SK-N-SH (cell line): ENCODE data around the gene CYBC1. TPM values are rescaled to one million over a fixed set of nuclear protein-coding genes. Genes with fewer than 3 reads are reported as not detected.
A peak's percentile ranks its signal among the peaks of the same experiment; 100 is the strongest.

Experiments used
- CTCF ChIA-PET: fragments of 300-600, 350-600 bp; formaldehyde crosslinking; extraction: SDS; loops from one replicate; lab custom pipeline; 2021; lab: Yijun Ruan, JAX
- POLR2A ChIA-PET: fragments of 350-600 bp; sonication (Branson Sonifier 250); formaldehyde crosslinking; extraction: SDS; loops from one replicate; lab custom pipeline; 2020; ENCODE audit warnings: antibody characterized with exemption, inconsistent platforms; lab: Yijun Ruan, JAX
- DNase-seq: peaks from one replicate; pipeline ENCODE4 v3.0.0; 2012
- H2AFZ ChIP-seq: fragments of 200-600 bp; sonication (generic); 2 replicates; pipeline ENCODE4 v1.8.1; 2016; ENCODE audit warnings: antibody characterized with exemption, mild to moderate bottlenecking, low read depth
- H3F3A ChIP-seq: fragments of 200-600 bp; sonication (generic); replicated peaks from 2 replicates; pipeline ENCODE3; 2016; ENCODE audit warnings: antibody characterized with exemption, mild to moderate bottlenecking; ENCODE audit not compliant: insufficient read depth
- H3K27ac ChIP-seq, 2 experiments: fragments of 200-500 bp in 1 of 2; fragments of 200-600 bp in 1 of 2; sonication (Bioruptor generic) in 1 of 2; sonication (generic), shearing (Covaris generic) in 1 of 2; 2 replicates each; pipeline versions ENCODE4 v1.5.1 to v1.6.1; 2014 to 2016; ENCODE audit warnings: low read depth in 2 of 2, inconsistent platforms in 1 of 2, low read length in 1 of 2, mild to moderate bottlenecking in 1 of 2, mixed read lengths in 1 of 2
- H3K27me3 ChIP-seq: fragments of 200-600 bp; sonication (generic), shearing (Covaris generic); 2 replicates; pipeline ENCODE4 v1.6.1; 2016; ENCODE audit warnings: mixed run types; ENCODE audit not compliant: insufficient read depth
- H3K36me3 ChIP-seq, 2 experiments: fragments of 200-500 bp in 1 of 2; fragments of 200-600 bp in 1 of 2; sonication (Bioruptor generic) in 1 of 2; sonication (generic) in 1 of 2; replicated peaks in 1 of 2; 2 replicates each; pipeline versions ENCODE3 to v1.5.1; 2014 to 2016; ENCODE audit warnings: low read length in 1 of 2, mild to moderate bottlenecking in 1 of 2; ENCODE audit not compliant: insufficient read depth in 2 of 2, control insufficient read depth in 1 of 2
- H3K4me1 ChIP-seq, 2 experiments: fragments of 200-500 bp in 1 of 2; fragments of 200-600 bp in 1 of 2; sonication (Bioruptor generic) in 1 of 2; sonication (generic), shearing (Covaris generic) in 1 of 2; 2 replicates each; pipeline versions ENCODE4 v1.5.1 to v1.6.1; 2014 to 2016; ENCODE audit warnings: low read depth in 1 of 2, low read length in 1 of 2, mixed run types in 1 of 2; ENCODE audit not compliant: insufficient read depth in 2 of 2, control insufficient read depth in 1 of 2
- H3K4me2 ChIP-seq: fragments of 200-600 bp; sonication (generic), shearing (Covaris generic); 2 replicates; pipeline ENCODE4 v1.6.1; 2017; ENCODE audit warnings: mixed run types
- H3K4me3 ChIP-seq, 2 experiments: fragments of 200-500 bp in 1 of 2; fragments of 200-600 bp in 1 of 2; sonication (Bioruptor generic) in 1 of 2; sonication (generic), shearing (Covaris generic) in 1 of 2; 2 replicates each; pipeline versions ENCODE4 v1.5.1 to v1.8.1; 2014 to 2016; ENCODE audit warnings: low read depth in 2 of 2, inconsistent platforms in 1 of 2, low read length in 1 of 2, mild to moderate bottlenecking in 1 of 2, mixed read lengths in 1 of 2, moderate library complexity in 1 of 2
- H3K79me2 ChIP-seq: fragments of 200-600 bp; sonication (generic); 2 replicates; pipeline ENCODE4 v1.8.1; 2017; ENCODE audit warnings: mild to moderate bottlenecking; ENCODE audit not compliant: insufficient read depth
- H3K9ac ChIP-seq: fragments of 200-600 bp; sonication (generic); 2 replicates; pipeline ENCODE4 v1.6.1; 2017; ENCODE audit warnings: mixed run types
- H3K9me2 ChIP-seq: fragments of 200-600 bp; sonication (generic); 2 replicates; pipeline ENCODE4 v1.6.1; 2017; ENCODE audit warnings: mixed run types
- H3K9me3 ChIP-seq: fragments of 200-600 bp; sonication (generic); 2 replicates; pipeline ENCODE4 v1.6.1; 2017; ENCODE audit warnings: mixed run types, mild to moderate bottlenecking, moderate library complexity
- H4K20me1 ChIP-seq: fragments of 200-600 bp; sonication (generic); 2 replicates; pipeline ENCODE4 v1.6.1; 2017; ENCODE audit warnings: mild to moderate bottlenecking, mixed run types; ENCODE audit not compliant: insufficient read depth
- ELF1 ChIP-seq: IDR thresholded peaks from 2 replicates; pipeline ENCODE4 v1.4.0; 2012
- EZH2phosphoT487 ChIP-seq: fragments of 200-600 bp; sonication (generic); IDR thresholded peaks from 2 replicates; pipeline ENCODE4 v1.6.1; 2017; ENCODE audit warnings: low read depth, mixed run types, mild to moderate bottlenecking, antibody characterized with exemption, moderate library complexity, borderline replicate concordance
- FOSL2 ChIP-seq: IDR thresholded peaks from 2 replicates; pipeline ENCODE4 v1.4.0; 2012; ENCODE audit warnings: low read depth, mild to moderate bottlenecking, moderate library complexity, borderline replicate concordance
- MXI1 ChIP-seq: IDR thresholded peaks from 2 replicates; pipeline ENCODE4 v1.6.1; 2012; ENCODE audit warnings: mild to moderate bottlenecking, low read depth, low read length, improper control_type of control experiment
- NRF1 ChIP-seq: IDR thresholded peaks from 2 replicates; pipeline ENCODE4 v1.6.1; 2012; ENCODE audit warnings: low read depth, mild to moderate bottlenecking, low read length
- RAD21 ChIP-seq: IDR thresholded peaks from 2 replicates; pipeline ENCODE4 v1.6.1; 2012; ENCODE audit warnings: mild to moderate bottlenecking, low read length
- RXRA ChIP-seq: IDR thresholded peaks from 2 replicates; pipeline ENCODE4 v1.4.0; 2012; ENCODE audit warnings: low read depth, mild to moderate bottlenecking, borderline replicate concordance
- USF1 ChIP-seq: IDR thresholded peaks from 2 replicates; pipeline ENCODE4 v1.4.0; 2012; ENCODE audit warnings: low read depth, borderline replicate concordance
- whole genome bisulfite sequencing: methylation state at CpG from one replicate; pipeline ENCODE4 v1.1.6; 2017; ENCODE audit warnings: low lambda C conversion rate; 5-methylcytosine and 5-hydroxymethylcytosine counted together
- polyA plus RNA-seq, 3 experiments: library from polyadenylated mRNA; depleted of rRNA; stranded (reverse); fragments of >200 nt; gene quantifications; 2 replicates each; pipeline ENCODE4 v1.2.3, GENCODE V29; 2012
- TF ChIP-seq, protein P1 (sequence below): IDR thresholded peaks from 2 replicates; pipeline ENCODE4 v1.6.1; 2012; ENCODE audit warnings: mild to moderate bottlenecking, low read depth, low read length, moderate library complexity
- TF ChIP-seq, protein P2 (sequence below): IDR thresholded peaks from 2 replicates; pipeline ENCODE4 v1.4.0; 2012; ENCODE audit warnings: low read depth

The CYBC1 gene
- polyA plus RNA-seq, 1 of the 3 experiments (the other 2 are of a cell fraction), result 165 TPM

- TF ChIP-seq, protein P1, sequence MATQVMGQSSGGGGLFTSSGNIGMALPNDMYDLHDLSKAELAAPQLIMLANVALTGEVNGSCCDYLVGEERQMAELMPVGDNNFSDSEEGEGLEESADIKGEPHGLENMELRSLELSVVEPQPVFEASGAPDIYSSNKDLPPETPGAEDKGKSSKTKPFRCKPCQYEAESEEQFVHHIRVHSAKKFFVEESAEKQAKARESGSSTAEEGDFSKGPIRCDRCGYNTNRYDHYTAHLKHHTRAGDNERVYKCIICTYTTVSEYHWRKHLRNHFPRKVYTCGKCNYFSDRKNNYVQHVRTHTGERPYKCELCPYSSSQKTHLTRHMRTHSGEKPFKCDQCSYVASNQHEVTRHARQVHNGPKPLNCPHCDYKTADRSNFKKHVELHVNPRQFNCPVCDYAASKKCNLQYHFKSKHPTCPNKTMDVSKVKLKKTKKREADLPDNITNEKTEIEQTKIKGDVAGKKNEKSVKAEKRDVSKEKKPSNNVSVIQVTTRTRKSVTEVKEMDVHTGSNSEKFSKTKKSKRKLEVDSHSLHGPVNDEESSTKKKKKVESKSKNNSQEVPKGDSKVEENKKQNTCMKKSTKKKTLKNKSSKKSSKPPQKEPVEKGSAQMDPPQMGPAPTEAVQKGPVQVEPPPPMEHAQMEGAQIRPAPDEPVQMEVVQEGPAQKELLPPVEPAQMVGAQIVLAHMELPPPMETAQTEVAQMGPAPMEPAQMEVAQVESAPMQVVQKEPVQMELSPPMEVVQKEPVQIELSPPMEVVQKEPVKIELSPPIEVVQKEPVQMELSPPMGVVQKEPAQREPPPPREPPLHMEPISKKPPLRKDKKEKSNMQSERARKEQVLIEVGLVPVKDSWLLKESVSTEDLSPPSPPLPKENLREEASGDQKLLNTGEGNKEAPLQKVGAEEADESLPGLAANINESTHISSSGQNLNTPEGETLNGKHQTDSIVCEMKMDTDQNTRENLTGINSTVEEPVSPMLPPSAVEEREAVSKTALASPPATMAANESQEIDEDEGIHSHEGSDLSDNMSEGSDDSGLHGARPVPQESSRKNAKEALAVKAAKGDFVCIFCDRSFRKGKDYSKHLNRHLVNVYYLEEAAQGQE, result no peak
- TF ChIP-seq FOSL2 (0 out of 2 replicates have a peak, but pooled peaks have one; percentile 1), EZH2phosphoT487 (no peak), RXRA (no peak), NRF1 (peak; percentile 3; the same call in 1 of the 2 replicates), ELF1 (peak; percentile 100), USF1 (peak; percentile 34; the same call in 1 of the 2 replicates), RAD21 (no peak)
Measured at GRCh38 chr17:82450357-82451106, at the start of gene CYBC1 (continued).

- H3K4me2 ChIP-seq, result peak overlapping the region; percentile 82
- H3K9me2 ChIP-seq, result no peaks in the 10 kb centered on the region
- ChIA-PET POLR2A (interaction anchor here (0.5 to 1.8 kb wide), 2 partner anchors 22 to 200 kb away, joined by 3 to 6 read pairs; partner anchors contain the start of gene FOXK2), CTCF (interaction anchor here (0.7 to 3.5 kb wide), 10 partner anchors 8 to 268 kb away, joined by 3 to 29 read pairs (median 4); partner anchors contain the start of gene FOXK2)
- no peaks in the 10 kb centered on the region for H3K9me3 ChIP-seq
- H3K9ac ChIP-seq, result peak overlapping the region; percentile 48; the same call in 1 of the 2 replicates
- 0 out of 2 replicates have a peak, but pooled peaks cover 3% of the 10 kb centered on the region for H4K20me1 ChIP-seq
- peaks cover 21% of the 10 kb centered on the region for H3F3A ChIP-seq
- 37% methylated on average over 65 of the region's 66 CpGs for WGBS
- no peaks in the 10 kb centered on the region for H3K27me3 ChIP-seq
- no peak for DNase-seq
- TF ChIP-seq, protein P1, result no peak
- peak; percentile 39; the same call in 1 of the 2 replicates for TF ChIP-seq MXI1
- TF ChIP-seq, protein P2, sequence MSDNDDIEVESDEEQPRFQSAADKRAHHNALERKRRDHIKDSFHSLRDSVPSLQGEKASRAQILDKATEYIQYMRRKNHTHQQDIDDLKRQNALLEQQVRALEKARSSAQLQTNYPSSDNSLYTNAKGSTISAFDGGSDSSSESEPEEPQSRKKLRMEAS, result peak; percentile 54; the same call in 1 of the 2 replicates
- H3K27ac ChIP-seq, result peak overlapping the region; percentile 5 to 62; a peak in 2 of 4 replicates
- no peaks in the 10 kb centered on the region for H3K36me3 ChIP-seq
- peak overlapping the region; percentile 42 to 44; a peak in 3 of 4 replicates for H3K4me3 ChIP-seq
- H2AFZ ChIP-seq, result peak overlapping the region; percentile 79; the same call in 1 of the 2 replicates
- H3K79me2 ChIP-seq, result no peaks in the 10 kb centered on the region
- H3K4me1 ChIP-seq, result peaks cover 7 to 21% of the 10 kb centered on the region in 2 experiments; a peak in 2 of 4 replicates
Measured at GRCh38 chr17:82497483-82498405, 47.2 kb upstream of the CYBC1 start.
